ENCODE data around the gene MED22.
"Not testable (repeated sequence)": the region's sequence is repeated elsewhere in the genome, so short reads cannot be mapped to it uniquely, and the experiment has no call there.

Gene MED22

DNA sequence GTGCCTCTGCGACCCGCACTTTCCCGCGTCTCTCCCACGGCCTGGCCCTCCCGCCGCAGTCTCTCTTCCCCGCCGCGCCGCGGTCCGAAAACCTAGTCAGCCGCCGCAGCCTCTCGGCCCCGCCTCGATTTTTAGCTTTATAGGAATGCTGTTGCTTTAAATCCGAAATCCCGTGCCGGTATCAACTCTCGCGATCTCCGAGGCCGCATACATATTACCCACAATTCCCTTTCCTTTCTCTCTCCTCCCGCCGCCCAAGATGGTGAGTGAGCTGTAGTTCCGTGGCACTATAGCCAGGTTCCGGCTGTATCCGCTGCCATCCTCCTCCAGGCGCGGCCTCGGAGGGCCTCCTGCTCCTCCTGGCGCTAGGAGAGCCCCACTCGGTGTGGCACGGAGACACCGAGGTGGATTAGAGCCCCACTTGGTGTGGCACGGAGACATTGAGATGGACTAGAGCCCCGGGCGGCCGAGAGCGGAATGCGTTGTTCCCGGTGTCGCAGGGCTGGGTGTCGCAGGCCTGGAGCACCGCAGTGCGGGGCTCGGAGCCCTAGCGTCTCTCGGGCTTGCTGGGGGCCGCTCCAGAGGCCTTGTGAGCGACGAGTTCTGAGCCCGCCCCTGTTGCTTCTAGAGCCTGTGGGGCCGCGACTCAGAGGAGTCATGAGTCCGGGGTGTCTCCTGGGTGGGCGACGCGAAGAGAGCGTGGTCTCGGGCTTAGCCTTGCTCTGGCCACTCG is at the start of gene MED22, which contains the start of gene RPL7A:
TSS of gene MED22 (minus strand) at position 147 of the 733 bp plus-strand sequence. CDS start 1,469 bp downstream, outside the sequence.
TSS of gene RPL7A (plus strand) at position 234 of the 733 bp plus-strand sequence. CDS start at position 260, 26 bp downstream.
- TF ChIP-seq JUND (IDR thresholded peaks at IDR 0.05; ENCODE audit: low read depth): no peak
- DNase-seq (ENCODE audit: low read depth in 1 of 2, low spot score in 1 of 2): peak; percentile 94 to 98
- in situ Hi-C loops (cut with HindIII; ENCODE audit: low pct_unique_long_range_greater_than_20kb, low sequenced_read_pairs): no loop called here

GRCh38 chr9:133397370-133397769 is 49.4 kb upstream of the MED22 start:
- TF ChIP-seq JUND (IDR thresholded peaks at IDR 0.05; ENCODE audit: low read depth): no peak
- no peak for DNase-seq (ENCODE audit: low read depth in 1 of 2, low spot score in 1 of 2)
- in situ Hi-C loops (cut with HindIII; ENCODE audit: low pct_unique_long_range_greater_than_20kb, low sequenced_read_pairs): no loop called here

GRCh38 chr9:133396952-133397351 is 49.0 kb upstream of the MED22 start:
- peak in 1 of 2 experiments; percentile 49 for DNase-seq (ENCODE audit: low read depth in 1 of 2, low spot score in 1 of 2)
- TF ChIP-seq JUND (IDR thresholded peaks at IDR 0.05; ENCODE audit: low read depth): no peak
- in situ Hi-C loops (cut with HindIII; ENCODE audit: low pct_unique_long_range_greater_than_20kb, low sequenced_read_pairs): no loop called here

DNA sequence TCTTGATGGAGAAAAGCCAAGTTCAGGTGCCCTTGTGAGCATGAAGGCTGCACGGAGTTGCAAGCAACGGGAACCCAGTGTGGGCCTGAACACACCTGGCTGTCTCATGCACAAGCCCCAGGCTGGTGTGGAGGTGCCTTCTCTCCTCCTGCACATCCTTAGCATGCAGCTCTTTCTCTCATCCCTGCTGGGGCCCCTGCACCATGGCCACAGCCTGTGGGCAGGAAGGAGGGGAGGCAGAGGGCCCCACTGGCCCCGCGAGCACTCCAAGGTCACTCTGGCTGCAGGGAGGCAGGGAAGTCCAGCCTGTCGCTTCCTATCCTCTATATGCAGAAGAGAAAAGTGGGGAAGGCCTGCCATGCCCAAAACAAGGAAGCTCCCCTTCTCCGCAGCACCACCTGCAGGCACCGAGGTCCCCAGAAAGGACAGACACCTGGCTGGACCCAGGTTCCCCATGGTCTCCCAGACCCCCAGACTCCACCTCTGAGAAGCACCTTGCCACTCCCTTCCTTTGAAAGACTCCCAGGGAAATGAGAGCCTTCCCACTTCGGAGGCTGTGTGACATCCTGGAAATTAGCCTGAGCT is 46.8 kb upstream of the MED22 start:
- DNase-seq (ENCODE audit: low read depth in 1 of 2, low spot score in 1 of 2): no peak
- in situ Hi-C loops (cut with HindIII; ENCODE audit: low pct_unique_long_range_greater_than_20kb, low sequenced_read_pairs): no loop called here

GRCh38 chr9:133393399-133393798 is 45.5 kb upstream of the MED22 start:
- no peak for TF ChIP-seq JUND (IDR thresholded peaks at IDR 0.05; ENCODE audit: low read depth)
- no peak for DNase-seq (ENCODE audit: low read depth in 1 of 2, low spot score in 1 of 2)
- in situ Hi-C loops (cut with HindIII; ENCODE audit: low pct_unique_long_range_greater_than_20kb, low sequenced_read_pairs): no loop called here

More for the DNA sequence above, 46.8 kb upstream of the MED22 start:
- TF ChIP-seq JUND (IDR thresholded peaks at IDR 0.05; ENCODE audit: low read depth): no peak

GRCh38 chr9:133392308-133392707 is 44.4 kb upstream of the MED22 start:
- DNase-seq (ENCODE audit: low read depth in 1 of 2, low spot score in 1 of 2); in situ Hi-C loops (cut with HindIII; ENCODE audit: low pct_unique_long_range_greater_than_20kb, low sequenced_read_pairs): not testable (repeated sequence)

- in situ Hi-C loops (cut with HindIII; ENCODE audit: low pct_unique_long_range_greater_than_20kb, low sequenced_read_pairs); DNase-seq (ENCODE audit: low read depth in 1 of 2, low spot score in 1 of 2): not testable (repeated sequence)
Observed at GRCh38 chr9:133391449-133391848, 43.5 kb upstream of the MED22 start.

GRCh38 chr9:133390713-133391112 is 42.8 kb upstream of the MED22 start:
- in situ Hi-C loops (cut with HindIII; ENCODE audit: low pct_unique_long_range_greater_than_20kb, low sequenced_read_pairs): no loop called here
- no peak for DNase-seq (ENCODE audit: low read depth in 1 of 2, low spot score in 1 of 2)
- TF ChIP-seq JUND (IDR thresholded peaks at IDR 0.05; ENCODE audit: low read depth): no peak

- in situ Hi-C loops (cut with HindIII; ENCODE audit: low pct_unique_long_range_greater_than_20kb, low sequenced_read_pairs): no loop called here
- DNase-seq (ENCODE audit: low read depth in 1 of 2, low spot score in 1 of 2): no peak
Observed at GRCh38 chr9:133389562-133389961, 41.6 kb upstream of the MED22 start.

GRCh38 chr9:133389025-133389557 is 41.2 kb upstream of the MED22 start:
- DNase-seq (ENCODE audit: low read depth in 1 of 2, low spot score in 1 of 2): no peak
- no peak for TF ChIP-seq JUND (IDR thresholded peaks at IDR 0.05; ENCODE audit: low read depth)
- in situ Hi-C loops (cut with HindIII; ENCODE audit: low pct_unique_long_range_greater_than_20kb, low sequenced_read_pairs): no loop called here

More at GRCh38 chr9:133389562-133389961, 41.6 kb upstream of the MED22 start:
- TF ChIP-seq JUND (IDR thresholded peaks at IDR 0.05; ENCODE audit: low read depth): no peak

- in situ Hi-C loops (cut with HindIII; ENCODE audit: low pct_unique_long_range_greater_than_20kb, low sequenced_read_pairs): no loop called here
Observed at GRCh38 chr9:133387680-133388079, 39.7 kb upstream of the MED22 start.

GRCh38 chr9:133386338-133386737 is 38.4 kb upstream of the MED22 start:
- in situ Hi-C loops (cut with HindIII; ENCODE audit: low pct_unique_long_range_greater_than_20kb, low sequenced_read_pairs): no loop called here
- TF ChIP-seq JUND (IDR thresholded peaks at IDR 0.05; ENCODE audit: low read depth): no peak

More at GRCh38 chr9:133387680-133388079, 39.7 kb upstream of the MED22 start:
- TF ChIP-seq JUND (IDR thresholded peaks at IDR 0.05; ENCODE audit: low read depth): no peak
- DNase-seq (ENCODE audit: low read depth in 1 of 2, low spot score in 1 of 2): peak; percentile 90 to 95

DNA sequence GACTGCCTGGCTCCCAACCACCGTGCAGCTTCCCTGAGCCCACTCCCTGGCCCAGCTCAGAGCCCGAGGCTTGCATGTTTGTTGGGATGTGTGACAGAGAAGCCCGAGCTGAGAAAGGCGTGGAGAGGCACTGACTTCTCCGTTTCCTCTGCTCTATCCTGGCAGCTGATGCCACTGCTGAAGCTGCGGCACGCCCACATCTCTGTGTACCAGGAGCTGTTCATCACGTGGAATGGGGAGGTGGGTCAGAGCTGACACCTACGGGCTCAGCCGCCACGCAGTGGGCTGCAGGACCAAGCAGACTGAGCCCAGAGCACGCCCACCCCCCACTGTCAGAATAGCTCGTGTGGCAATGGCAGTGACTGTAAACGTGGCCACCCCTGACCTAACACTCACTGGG is 37.5 kb upstream of the MED22 start:
- in situ Hi-C loops (cut with HindIII; ENCODE audit: low pct_unique_long_range_greater_than_20kb, low sequenced_read_pairs): no loop called here
- TF ChIP-seq JUND (IDR thresholded peaks at IDR 0.05; ENCODE audit: low read depth): no peak
- no peak for DNase-seq (ENCODE audit: low read depth in 1 of 2, low spot score in 1 of 2)

More at GRCh38 chr9:133386338-133386737, 38.4 kb upstream of the MED22 start:
- no peak for DNase-seq (ENCODE audit: low read depth in 1 of 2, low spot score in 1 of 2)

All from T47D (cell line).